GM18505 (cell line): Measurements from ENCODE around the gene FRMPD3.

Source experiments
- ATAC-seq: cut with Tn5 transposase; IDR thresholded peaks from one replicate; pipeline ENCODE4 v1.9.1; 2021; ENCODE audit not compliant: unreplicated experiment
- POLR2A ChIP-seq: IDR thresholded peaks from 4 replicates; pipeline ENCODE4 v1.6.1; 2011; ENCODE audit warnings: borderline replicate concordance; ENCODE audit not compliant: insufficient read depth, insufficient read length; ENCODE audit errors: extremely low read depth

Gene FRMPD3

GRCh38 chrX:107448998-107449835 is at the start of gene FRMPD3:
FRMPD3 (plus strand) TSS chrX:107449652; CDS start chrX:107526589, 76,937 bp downstream.
- ATAC-seq = no peak
- no peak for TF ChIP-seq POLR2A

DNA sequence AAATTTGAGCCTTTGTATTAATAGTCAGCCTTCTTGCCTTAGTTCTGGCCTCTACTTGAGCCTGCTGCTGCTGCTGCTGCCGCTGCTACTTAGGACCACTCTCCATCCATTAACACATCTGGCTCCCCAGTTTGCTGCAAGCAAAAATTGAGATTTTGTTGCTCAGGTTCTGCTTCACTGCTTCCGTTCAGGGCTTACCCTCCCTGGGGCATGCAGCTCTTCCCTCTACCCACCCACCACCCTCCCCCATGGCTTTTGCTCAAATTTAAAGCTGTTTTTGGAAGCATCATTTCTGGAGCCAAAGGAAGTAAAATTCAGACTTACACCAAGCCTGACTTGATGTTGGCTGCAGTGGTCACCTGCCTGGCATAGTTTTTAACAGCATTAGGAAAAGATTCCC is 28.9 kb upstream of the FRMPD3 start:
- no peak for ATAC-seq
- TF ChIP-seq POLR2A = no peak

DNA sequence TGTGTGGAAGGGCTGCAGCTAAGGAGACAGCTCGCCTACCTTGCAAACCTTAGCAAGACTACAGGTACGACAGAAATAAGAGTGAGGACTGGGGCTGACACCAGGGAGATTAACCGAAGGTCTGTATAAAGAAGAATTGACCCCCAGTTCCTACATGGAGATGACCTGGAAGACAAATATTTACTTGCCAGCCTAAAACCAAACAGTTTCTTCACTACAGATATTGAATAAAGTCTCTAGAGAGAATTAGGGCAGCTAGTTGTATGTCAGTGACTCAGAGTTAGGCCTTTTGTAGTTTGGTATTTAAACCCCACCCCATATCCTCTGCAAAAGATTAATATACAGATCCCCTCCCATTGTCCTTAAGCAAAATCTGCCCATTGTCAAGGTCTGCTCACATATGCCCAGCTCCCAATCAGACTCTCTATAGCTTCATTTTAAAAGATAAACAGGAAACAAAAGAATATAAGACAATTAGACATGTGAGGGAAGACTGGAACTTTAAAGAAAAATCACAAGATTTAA is 28.1 kb upstream of the FRMPD3 start:
- ATAC-seq = no peak
- TF ChIP-seq POLR2A = no peak

- no peak for TF ChIP-seq POLR2A
- ATAC-seq = no peak
Measured at GRCh38 chrX:107429090-107429489, 20.4 kb upstream of the FRMPD3 start.

- ATAC-seq = no peak
- no peak for TF ChIP-seq POLR2A
Measured at GRCh38 chrX:107440187-107440586, 9.3 kb upstream of the FRMPD3 start.

DNA sequence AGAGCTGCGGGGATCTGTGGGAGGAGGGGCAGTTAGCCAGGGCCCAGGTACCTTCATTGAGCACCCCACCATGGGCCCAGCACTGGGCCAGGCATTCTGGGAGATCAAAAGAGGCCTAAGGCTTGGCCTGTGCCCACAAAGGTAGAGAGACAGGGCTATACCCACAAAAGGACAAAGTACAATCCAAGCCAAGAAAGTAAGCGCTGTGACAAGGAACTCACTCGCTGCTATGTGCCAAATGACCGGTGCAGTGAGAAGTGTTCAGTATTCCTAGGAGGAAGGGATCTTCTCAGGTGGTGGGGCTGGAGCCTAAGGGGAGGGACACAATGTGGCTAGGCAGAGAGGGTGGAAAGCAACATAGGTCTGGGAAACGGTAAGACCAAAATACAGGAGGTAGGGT is 8.8 kb upstream of the FRMPD3 start:
- no peak for ATAC-seq
- TF ChIP-seq POLR2A = no peak

- TF ChIP-seq POLR2A = no peak
- no peak for ATAC-seq
Measured at GRCh38 chrX:107442914-107443527, 6.4 kb upstream of the FRMPD3 start.

- no peak for ATAC-seq
- no peak for TF ChIP-seq POLR2A
Measured at GRCh38 chrX:107445146-107445545, 4.3 kb upstream of the FRMPD3 start.

DNA sequence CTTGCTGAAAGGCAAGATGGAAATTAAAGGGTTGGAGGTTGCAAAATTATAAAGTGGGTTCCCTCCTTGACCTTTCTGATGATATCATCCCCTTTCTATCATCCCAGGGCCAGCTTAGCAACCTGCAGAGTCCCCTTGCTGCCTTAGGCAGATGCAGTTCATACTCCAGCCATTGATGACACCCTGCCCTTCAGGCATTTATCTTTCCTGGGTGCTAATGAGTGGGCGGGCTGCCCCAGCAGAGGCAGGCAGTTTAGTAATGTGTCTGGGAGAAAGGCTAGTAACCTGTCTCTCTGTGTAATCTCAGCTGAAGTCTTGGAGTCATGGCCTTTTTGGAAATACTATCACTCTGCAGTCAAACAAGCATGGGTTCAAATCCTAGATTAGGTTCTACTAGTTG is 3.8 kb upstream of the FRMPD3 start:
- no peak for ATAC-seq
- no peak for TF ChIP-seq POLR2A

- no peak for TF ChIP-seq POLR2A
Measured at GRCh38 chrX:107447642-107448041, 1.8 kb upstream of the FRMPD3 start.

GRCh38 chrX:107448625-107448997 is 841 bp upstream of the FRMPD3 start:
- no peak for TF ChIP-seq POLR2A
- ATAC-seq = no peak

More at GRCh38 chrX:107447642-107448041, 1.8 kb upstream of the FRMPD3 start:
- ATAC-seq = no peak

DNA sequence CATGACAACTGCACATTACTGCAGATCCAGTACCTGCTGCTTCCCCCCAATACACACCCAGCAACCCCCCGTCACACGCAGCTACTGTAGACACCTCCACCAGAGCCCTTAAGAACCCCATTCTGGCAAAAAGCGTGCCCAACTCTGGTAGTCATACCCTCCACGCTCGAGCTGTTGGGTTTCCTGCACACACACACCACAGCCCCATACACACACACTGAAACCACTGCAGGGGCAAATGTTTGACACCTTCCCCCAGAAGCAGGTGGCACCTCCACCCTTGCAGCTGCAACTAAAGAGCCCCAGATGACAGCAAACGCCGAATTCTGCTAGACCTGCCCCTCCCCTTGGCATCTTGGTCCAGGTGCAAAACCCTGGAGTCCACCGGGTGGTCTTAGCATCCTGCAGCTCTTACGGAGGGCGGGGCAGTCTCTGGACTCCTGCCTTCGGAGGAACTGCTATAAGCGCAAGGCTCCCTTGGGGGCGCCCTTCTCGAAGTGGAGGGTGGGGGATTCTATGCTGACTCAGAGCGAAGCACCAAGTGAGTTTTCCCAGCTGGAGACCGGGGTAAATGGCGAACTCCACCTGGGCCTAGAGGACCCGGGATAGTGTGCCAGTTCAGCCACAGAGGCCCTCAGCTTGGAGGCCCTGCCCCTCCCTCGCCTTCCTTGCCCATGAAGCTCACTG is 1.5 kb downstream of the FRMPD3 start:
- TF ChIP-seq POLR2A = no peak
- ATAC-seq = no peak

DNA sequence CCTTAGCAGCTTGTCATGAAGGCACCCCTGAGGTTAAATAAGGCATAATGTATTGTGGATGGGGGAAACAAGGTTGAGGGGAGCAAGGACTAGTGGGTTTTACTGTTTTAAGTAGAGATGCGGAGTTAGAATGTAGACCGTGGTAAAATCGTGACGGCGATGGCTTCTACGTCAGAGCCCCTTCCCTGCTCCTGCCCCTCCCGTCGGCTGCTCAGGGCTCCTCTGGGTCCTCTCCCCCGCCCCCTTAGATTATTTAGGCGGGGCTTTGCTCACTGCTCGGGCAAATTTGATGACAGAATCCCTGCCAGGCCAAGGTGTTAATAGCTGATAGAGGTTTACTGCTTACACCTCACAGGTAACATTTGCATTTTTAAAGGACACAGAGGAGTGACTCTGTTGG is 2.3 kb downstream of the FRMPD3 start:
- no peak for TF ChIP-seq POLR2A

More for the DNA sequence above, 2.3 kb downstream of the FRMPD3 start:
- ATAC-seq = no peak
